ENCODE data around the gene TTC34.

TTC34 gene

GRCh38 chr1:2808831-2809605 is 7.5 kb upstream of the TTC34 start:
- in situ Hi-C loops (cut with HindIII; ENCODE audit: low sequenced_read_pairs) = no loop called here
- DNase-seq (ENCODE audit: low read depth) = no peak
- no peak overlapping the region for H3K4me3 ChIP-seq (ENCODE audit: low read depth, low read length)
- TF ChIP-seq CTCF (IDR thresholded peaks at IDR 0.05; ENCODE audit: low read depth, low read length, missing control alignments) = no peak

GRCh38 chr1:2808386-2808705 is 6.9 kb upstream of the TTC34 start:
- DNase-seq (ENCODE audit: low read depth) = no peak
- in situ Hi-C loops (cut with HindIII; ENCODE audit: low sequenced_read_pairs) = no loop called here
- no peak overlapping the region for H3K4me3 ChIP-seq (ENCODE audit: low read depth, low read length)
- TF ChIP-seq CTCF (IDR thresholded peaks at IDR 0.05; ENCODE audit: low read depth, low read length, missing control alignments) = no peak

- no peak overlapping the region for H3K4me3 ChIP-seq (ENCODE audit: low read depth, low read length)
- in situ Hi-C loops (cut with HindIII; ENCODE audit: low sequenced_read_pairs) = no loop called here
- DNase-seq (ENCODE audit: low read depth) = no peak
- no peak for TF ChIP-seq CTCF (IDR thresholded peaks at IDR 0.05; ENCODE audit: low read depth, low read length, missing control alignments)
Measured at GRCh38 chr1:2807678-2808385, 6.3 kb upstream of the TTC34 start.

- no peak for DNase-seq (ENCODE audit: low read depth)
- TF ChIP-seq CTCF (IDR thresholded peaks at IDR 0.05; ENCODE audit: low read depth, low read length, missing control alignments) = no peak
- in situ Hi-C loops (cut with HindIII; ENCODE audit: low sequenced_read_pairs) = no loop called here
- H3K4me3 ChIP-seq (ENCODE audit: low read depth, low read length) = no peak overlapping the region
Measured at GRCh38 chr1:2807036-2807435, 5.5 kb upstream of the TTC34 start.

- no peak overlapping the region for H3K4me3 ChIP-seq (ENCODE audit: low read depth, low read length)
- no peak for TF ChIP-seq CTCF (IDR thresholded peaks at IDR 0.05; ENCODE audit: low read depth, low read length, missing control alignments)
- in situ Hi-C loops (cut with HindIII; ENCODE audit: low sequenced_read_pairs) = no loop called here
- DNase-seq (ENCODE audit: low read depth) = no peak
Measured at GRCh38 chr1:2806591-2806990, 5.1 kb upstream of the TTC34 start.

GRCh38 chr1:2805801-2806430 is 4.4 kb upstream of the TTC34 start:
- no peak for TF ChIP-seq CTCF (IDR thresholded peaks at IDR 0.05; ENCODE audit: low read depth, low read length, missing control alignments)
- no peak for DNase-seq (ENCODE audit: low read depth)

More at GRCh38 chr1:2805801-2806430, 4.4 kb upstream of the TTC34 start:
- in situ Hi-C loops (cut with HindIII; ENCODE audit: low sequenced_read_pairs) = no loop called here
- H3K4me3 ChIP-seq (ENCODE audit: low read depth, low read length) = no peak overlapping the region
